ENCODE measurements around the gene HBG2. TPM values are rescaled to one million over a fixed set of nuclear protein-coding genes. Genes with fewer than 3 reads are reported as not detected.

The HBG2 gene
- total and polyA plus RNA-seq, 8 donors: 10.6 TPM; not detected in 7

- H3K27ac ChIP-seq: no peak overlapping the region
- ATAC-seq (no peak), DNase-seq (no peak), FAIRE-seq (no peak)
- intact Hi-C loops (cut with DNase I): no loop called here
- no peaks in the 10 kb centered on the region for H3K36me3 ChIP-seq
- WGBS, 2 donors: 63 to 74% methylated on average over 1 of the region's 1 CpG
- H3K27me3 ChIP-seq: no peaks in the 10 kb centered on the region
- TF ChIP-seq CTCF (IDR thresholded peaks at IDR 0.05): no peak
- no peaks in the 10 kb centered on the region for H3K4me1 ChIP-seq
- H3K9me3 ChIP-seq: no peaks in the 10 kb centered on the region
- H3K4me3 ChIP-seq: no peak overlapping the region
Observed at GRCh38 chr11:5233307-5233706, 21.3 kb downstream of the HBG2 start.

- 85 to 97% methylated on average over 2 of the region's 2 CpGs for WGBS, 2 donors
- no peak for FAIRE-seq
- no peak for ATAC-seq
- no peak overlapping the region for H3K4me3 ChIP-seq
- no peak for TF ChIP-seq CTCF (IDR thresholded peaks at IDR 0.05)
- H3K4me1 ChIP-seq: no peaks in the 10 kb centered on the region
- DNase-seq: no peak
- H3K27me3 ChIP-seq: no peaks in the 10 kb centered on the region
- H3K27ac ChIP-seq: no peak overlapping the region
- no peaks in the 10 kb centered on the region for H3K36me3 ChIP-seq
- intact Hi-C loops (cut with DNase I): no loop called here
- no peaks in the 10 kb centered on the region for H3K9me3 ChIP-seq
Observed at GRCh38 chr11:5232821-5233220, 21.8 kb downstream of the HBG2 start.

GRCh38 chr11:5232176-5232575 lies 22.4 kb downstream of the HBG2 start:
- intact Hi-C loops (cut with DNase I): no loop called here

GRCh38 chr11:5231111-5231510 lies 23.5 kb downstream of the HBG2 start:
- ATAC-seq (no peak), DNase-seq (no peak), FAIRE-seq (no peak)
- intact Hi-C loops (cut with DNase I): no loop called here
- H3K36me3 ChIP-seq: no peaks in the 10 kb centered on the region
- 82 to 85% methylated on average over 2 of the region's 2 CpGs for WGBS, 2 donors
- H3K27ac ChIP-seq: no peak overlapping the region
- H3K4me3 ChIP-seq: no peak overlapping the region
- TF ChIP-seq CTCF (IDR thresholded peaks at IDR 0.05): no peak
- H3K9me3 ChIP-seq: no peaks in the 10 kb centered on the region
- H3K27me3 ChIP-seq: no peaks in the 10 kb centered on the region
- no peaks in the 10 kb centered on the region for H3K4me1 ChIP-seq

More at GRCh38 chr11:5232176-5232575, 22.4 kb downstream of the HBG2 start:
- H3K4me3 ChIP-seq: no peak overlapping the region
- H3K36me3 ChIP-seq: no peaks in the 10 kb centered on the region
- 49 to 50% methylated on average over 3 of the region's 3 CpGs for WGBS, 2 donors
- H3K27ac ChIP-seq: no peak overlapping the region
- FAIRE-seq (no peak), ATAC-seq (no peak), DNase-seq (no peak)
- H3K9me3 ChIP-seq: no peaks in the 10 kb centered on the region
- no peak for TF ChIP-seq CTCF (IDR thresholded peaks at IDR 0.05)
- H3K4me1 ChIP-seq: no peaks in the 10 kb centered on the region
- no peaks in the 10 kb centered on the region for H3K27me3 ChIP-seq

GRCh38 chr11:5230266-5230665 lies 24.3 kb downstream of the HBG2 start:
- 82 to 89% methylated on average over 1 of the region's 1 CpG for WGBS, 2 donors
- intact Hi-C loops (cut with DNase I): no loop called here
- Histone ChIP-seq H3K4me3 (no peak overlapping the region), H3K27ac (no peak overlapping the region), H3K9me3 (no peaks in the 10 kb centered on the region), H3K27me3 (no peaks in the 10 kb centered on the region), H3K36me3 (no peaks in the 10 kb centered on the region), H3K4me1 (no peaks in the 10 kb centered on the region)
- no peak for ATAC-seq
- TF ChIP-seq CTCF (IDR thresholded peaks at IDR 0.05): no peak
- DNase-seq: no peak
- FAIRE-seq: no peak
